GM12878 (cell line): ENCODE results near the gene VSTM2L. TPM values are rescaled to one million over a fixed set of nuclear protein-coding genes. Genes with fewer than 3 reads are reported as not detected.

Experiments
- ATAC-seq: fragments of 200-7000 bp; cut with Tn5 transposase; 3 replicates; pipeline ENCODE4 v1.9.1; 2020; ENCODE audit warnings: mild to moderate bottlenecking, moderate library complexity
- BruUV-seq: library from RNA; stranded (reverse); fragments of 400-500 nt; replicated peaks from 2 replicates; lab custom pipeline; 2021; lab: Mats Ljungman, UMichigan
- CTCF ChIA-PET: fragments of 300-600 bp; sonication (Branson Sonifier 250); formaldehyde crosslinking; extraction: SDS; loops from one replicate; lab custom pipeline; 2021; ENCODE audit warnings: inconsistent platforms; lab: Yijun Ruan, JAX
- POLR2A ChIA-PET: fragments of 350-600 bp; formaldehyde crosslinking; extraction: SDS; loops from one replicate; lab custom pipeline; 2021; ENCODE audit warnings: inconsistent platforms; lab: Charles Lee
- RAD21 ChIA-PET: fragments of 300-600 bp; sonication (Branson Sonifier 250); formaldehyde crosslinking; loops from one replicate; lab custom pipeline; 2023; ENCODE audit warnings: antibody characterized with exemption; ENCODE audit not compliant: unreplicated experiment; lab: Charles Lee
- SMC1A ChIA-PET: fragments of 300-600 bp; sonication (Branson Sonifier 250); formaldehyde crosslinking; loops from one replicate; lab custom pipeline; 2023; ENCODE audit not compliant: unreplicated experiment, uncharacterized antibody; lab: Charles Lee
- DNase-seq: peaks from one replicate; pipeline ENCODE4 v3.0.0-alpha.2; 2011; ENCODE audit warnings: low read depth, low spot score
- FAIRE-seq: peaks from 3 replicates; lab custom pipeline; 2011; peaks lifted over from hg19 to GRCh38; lab: Jason Lieb, UNC
- H2AFZ ChIP-seq: 2 replicates; pipeline ENCODE4 v1.6.0; 2011; ENCODE audit warnings: low read depth, low read length, control low read depth; ENCODE audit not compliant: control insufficient read depth
- H3K27ac ChIP-seq: 2 replicates; pipeline ENCODE4 v1.5.1; 2011; ENCODE audit warnings: control low read depth; ENCODE audit not compliant: control insufficient read depth, insufficient read depth
- H3K27me3 ChIP-seq, 2 experiments: replicated peaks in 1 of 2; 2 replicates each; pipeline versions ENCODE4 v1.6.0 to v1.6.1; 2011; ENCODE audit warnings: low read length in 1 of 2; ENCODE audit not compliant: control insufficient read depth in 2 of 2, insufficient read depth in 2 of 2
- H3K36me3 ChIP-seq, 2 experiments: 2 replicates each; pipeline ENCODE4 v1.5.1; 2011; ENCODE audit warnings: low read length in 1 of 2; ENCODE audit not compliant: control insufficient read depth in 2 of 2, insufficient read depth in 2 of 2
- H3K4me1 ChIP-seq: 2 replicates; pipeline ENCODE4 v1.6.1; 2011; ENCODE audit warnings: mild to moderate bottlenecking, low read length, moderate library complexity, mixed read lengths; ENCODE audit not compliant: control insufficient read depth, insufficient read depth
- H3K4me2 ChIP-seq: 2 replicates; pipeline ENCODE4 v1.6.0; 2011; ENCODE audit warnings: control low read depth; ENCODE audit not compliant: control insufficient read depth, insufficient read depth
- H3K4me3 ChIP-seq: fragments of 200-600 bp; sonication (generic); 2 replicates; pipeline ENCODE4 v1.5.1; 2016
- H3K79me2 ChIP-seq: 2 replicates; pipeline ENCODE4 v1.6.0; 2011; ENCODE audit warnings: low read length; ENCODE audit not compliant: control insufficient read depth, insufficient read depth
- H3K9ac ChIP-seq: 2 replicates; pipeline ENCODE4 v1.8.0; 2011; ENCODE audit warnings: low read length, control low read depth, mixed read lengths; ENCODE audit not compliant: control insufficient read depth, insufficient read depth
- H3K9me3 ChIP-seq: replicated peaks from 3 replicates; pipeline ENCODE4 v1.5.1; 2011; ENCODE audit warnings: mild to moderate bottlenecking, low read length; ENCODE audit not compliant: control insufficient read depth, insufficient read depth
- H4K20me1 ChIP-seq: 2 replicates; pipeline ENCODE4 v1.6.0; 2011; ENCODE audit not compliant: control insufficient read depth, insufficient read depth
- CREM ChIP-seq: IDR thresholded peaks from 2 replicates; pipeline ENCODE4 v1.6.1; 2014; ENCODE audit warnings: antibody characterized with exemption, low read depth
- WGBS: methylation state at CpG from one replicate; pipeline ENCODE4 v1.1.6; 2016; ENCODE audit warnings: low lambda C conversion rate; ENCODE audit not compliant: insufficient replicate concordance, insufficient coverage; ENCODE audit errors: missing lambda C conversion rate; 5-methylcytosine and 5-hydroxymethylcytosine counted together
- in situ Hi-C: fragments of 300-500 bp; cut with MboI; formaldehyde crosslinking; loops from 9 replicates; pipeline ENCODE4 v1.14.3; 2018; ENCODE audit warnings: mixed read lengths
- intact Hi-C: fragments of 100-400 bp; cut with micrococcal nuclease; formaldehyde crosslinking; loops from one replicate; pipeline ENCODE4 v1.14.2; 2022; ENCODE audit not compliant: unreplicated experiment
- polyA plus RNA-seq, 11 experiments: library from polyadenylated mRNA; depleted of rRNA in 4 of 11; unstranded in 6 of 11; stranded (reverse) in 5 of 11; fragments of >200 nt; fragmentation: Nextera tagmentation in 4 of 11; fragmentation: Illumina TruSeq in 1 of 11; extraction: Ambion mirVana in 4 of 11; extraction: Trizol in 1 of 11; gene quantifications; 1 replicate in 1 of 11; 2 replicates in 10 of 11; pipeline versions ENCODE4 v1.2.1 to v1.2.3, GENCODE V29; 2011 to 2016; ENCODE audit warnings: inconsistent platforms in 2 of 11, missing spikeins in 2 of 11, low read depth in 1 of 11
- total RNA-seq, 4 experiments: library from RNA; depleted of rRNA in 3 of 4; stranded (reverse); fragments of >200 nt in 3 of 4; fragmentation: Illumina TruSeq in 1 of 4; extraction: Trizol in 1 of 4; gene quantifications; 2 replicates each; pipeline versions ENCODE4 v1.2.1 to v1.2.3, GENCODE V29; 2013 to 2021
- TF ChIP-seq, protein P1 (sequence below): fragments of 450-650 bp; formaldehyde crosslinking; IDR thresholded peaks from 2 replicates; pipeline ENCODE4 v1.4.0; 2020; ENCODE audit warnings: mild to moderate bottlenecking, moderate library complexity

The VSTM2L gene
- total and polyA plus RNA-seq, 10 of the 15 experiments (the other 5 are each of a cell fraction or from before 2014, with no cell fraction given) = 0.05 to 1.5 (median 0.63) TPM; not detected in 2

DNA sequence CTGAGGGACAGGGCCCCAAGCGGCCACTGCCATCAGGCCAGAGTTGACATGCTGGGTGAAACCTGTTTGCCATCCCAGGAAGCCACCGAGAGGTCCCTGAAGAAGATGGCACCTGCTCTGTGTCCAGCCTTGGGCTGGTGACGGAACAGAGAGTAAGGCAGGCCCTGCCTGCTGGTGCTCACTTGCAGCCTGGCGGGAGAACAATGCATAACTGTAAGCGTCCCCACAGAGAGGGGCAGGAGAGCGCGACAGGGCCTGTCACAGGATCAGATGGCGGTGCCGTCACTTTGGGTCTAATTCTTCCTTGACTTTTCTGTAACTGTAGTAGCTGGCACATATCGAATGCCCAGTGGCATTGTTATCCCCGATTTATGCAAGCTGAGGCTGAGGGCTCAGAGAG lies 29.0 kb upstream of the VSTM2L start:
- H2AFZ ChIP-seq = no peak overlapping the region
- RAD21 ChIA-PET = no interaction called here
- H3K4me3 ChIP-seq = no peak overlapping the region
- ATAC-seq (no peak), FAIRE-seq (no peak), DNase-seq (no peak)
- no peak overlapping the region for H3K27ac ChIP-seq
- BruUV-seq = no TSS peak
- in situ Hi-C loops = no loop called here
- H3K9me3 ChIP-seq = no peaks in the 10 kb centered on the region
- no peaks in the 10 kb centered on the region for H3K79me2 ChIP-seq
- H4K20me1 ChIP-seq = no peaks in the 10 kb centered on the region
- no peak overlapping the region for H3K4me2 ChIP-seq
- CTCF ChIA-PET = interaction anchor here (1.6 kb wide), 1 partner anchor 23 kb away, joined by 3 read pairs; no protein-coding TSS in a partner anchor
- peaks cover 3 to 7% of the 10 kb centered on the region in 2 experiments; a peak in 3 of 4 replicates for H3K36me3 ChIP-seq
- TF ChIP-seq CREM = no peak
- TF ChIP-seq, protein P1, sequence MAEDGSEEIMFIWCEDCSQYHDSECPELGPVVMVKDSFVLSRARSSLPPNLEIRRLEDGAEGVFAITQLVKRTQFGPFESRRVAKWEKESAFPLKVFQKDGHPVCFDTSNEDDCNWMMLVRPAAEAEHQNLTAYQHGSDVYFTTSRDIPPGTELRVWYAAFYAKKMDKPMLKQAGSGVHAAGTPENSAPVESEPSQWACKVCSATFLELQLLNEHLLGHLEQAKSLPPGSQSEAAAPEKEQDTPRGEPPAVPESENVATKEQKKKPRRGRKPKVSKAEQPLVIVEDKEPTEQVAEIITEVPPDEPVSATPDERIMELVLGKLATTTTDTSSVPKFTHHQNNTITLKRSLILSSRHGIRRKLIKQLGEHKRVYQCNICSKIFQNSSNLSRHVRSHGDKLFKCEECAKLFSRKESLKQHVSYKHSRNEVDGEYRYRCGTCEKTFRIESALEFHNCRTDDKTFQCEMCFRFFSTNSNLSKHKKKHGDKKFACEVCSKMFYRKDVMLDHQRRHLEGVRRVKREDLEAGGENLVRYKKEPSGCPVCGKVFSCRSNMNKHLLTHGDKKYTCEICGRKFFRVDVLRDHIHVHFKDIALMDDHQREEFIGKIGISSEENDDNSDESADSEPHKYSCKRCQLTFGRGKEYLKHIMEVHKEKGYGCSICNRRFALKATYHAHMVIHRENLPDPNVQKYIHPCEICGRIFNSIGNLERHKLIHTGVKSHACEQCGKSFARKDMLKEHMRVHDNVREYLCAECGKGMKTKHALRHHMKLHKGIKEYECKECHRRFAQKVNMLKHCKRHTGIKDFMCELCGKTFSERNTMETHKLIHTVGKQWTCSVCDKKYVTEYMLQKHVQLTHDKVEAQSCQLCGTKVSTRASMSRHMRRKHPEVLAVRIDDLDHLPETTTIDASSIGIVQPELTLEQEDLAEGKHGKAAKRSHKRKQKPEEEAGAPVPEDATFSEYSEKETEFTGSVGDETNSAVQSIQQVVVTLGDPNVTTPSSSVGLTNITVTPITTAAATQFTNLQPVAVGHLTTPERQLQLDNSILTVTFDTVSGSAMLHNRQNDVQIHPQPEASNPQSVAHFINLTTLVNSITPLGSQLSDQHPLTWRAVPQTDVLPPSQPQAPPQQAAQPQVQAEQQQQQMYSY (CRISPR knock-in tag) = no peak
- intact Hi-C loops = no loop called here
- POLR2A ChIA-PET = no interaction called here
- H3K4me1 ChIP-seq = no peaks in the 10 kb centered on the region
- SMC1A ChIA-PET = interaction anchor here (0.7 kb wide), 1 partner anchor 9 kb away, joined by 3 read pairs; no protein-coding TSS in a partner anchor
- no peak overlapping the region for H3K9ac ChIP-seq
- H3K27me3 ChIP-seq = no peaks in the 10 kb centered on the region
- 96% methylated on average over 11 of the region's 11 CpGs for WGBS
